ENCODE data around the gene DSP. TPM values are rescaled to one million over a fixed set of nuclear protein-coding genes. Genes with fewer than 3 reads are reported as not detected.

The DSP gene
- total and polyA plus RNA-seq, 4 donors: 25.0 to 74.7 (median 34.1) TPM

DNA sequence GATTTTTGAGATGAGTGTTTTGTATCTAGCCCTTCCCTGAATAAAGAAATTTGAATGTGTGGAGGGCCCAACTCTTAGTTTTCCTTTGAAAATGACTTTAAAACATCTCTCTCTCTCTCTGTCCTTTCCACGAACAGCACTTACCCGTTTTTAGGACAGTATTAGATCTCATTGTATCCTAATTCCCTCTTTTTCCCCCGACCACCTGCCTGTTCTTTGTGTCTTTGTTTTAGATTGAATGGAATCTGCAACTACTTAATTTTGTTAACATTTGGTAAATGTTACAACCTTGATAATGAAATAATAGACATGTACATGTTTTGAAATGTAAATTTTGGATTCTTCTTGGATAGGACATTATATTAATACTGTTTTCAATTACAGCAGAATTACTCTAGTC lies 3.1 kb downstream of the DSP start:
- Histone ChIP-seq H3K4me3 (ENCODE audit: low read depth in 1 of 3, low read length in 3 of 3) (peak overlapping the region in 1 of 3 donors; percentile 93), H3K9ac (ENCODE audit: low read depth in 1 of 2, low read length in 2 of 2) (peak overlapping the region; percentile 56 to 94), H3K9me3 (ENCODE audit: control insufficient read depth in 4 of 4, low read length in 3 of 4) (no peaks in the 10 kb centered on the region), H3K27me3 (ENCODE audit: control insufficient read depth in 4 of 4, insufficient read depth in 4 of 4, low read length in 3 of 4) (no peaks in the 10 kb centered on the region), H3K36me3 (ENCODE audit: control insufficient read depth in 4 of 4, insufficient read depth in 3 of 4, low read depth in 1 of 4, low read length in 3 of 4) (no peaks in the 10 kb centered on the region), H3K27ac (ENCODE audit: low read depth in 1 of 2, low read length in 2 of 2) (peak overlapping the region; percentile 80 to 95), H3K4me1 (ENCODE audit: control insufficient read depth in 4 of 4, insufficient read depth in 4 of 4, low read length in 3 of 4) (peaks cover 7 to 55% (median 29%) of the 10 kb centered on the region in 4 donors)
- DNase-seq (ENCODE audit: low spot score): no peak
- 41% methylated on average over 3 of the region's 3 CpGs for WGBS
- TF ChIP-seq, protein P1, sequence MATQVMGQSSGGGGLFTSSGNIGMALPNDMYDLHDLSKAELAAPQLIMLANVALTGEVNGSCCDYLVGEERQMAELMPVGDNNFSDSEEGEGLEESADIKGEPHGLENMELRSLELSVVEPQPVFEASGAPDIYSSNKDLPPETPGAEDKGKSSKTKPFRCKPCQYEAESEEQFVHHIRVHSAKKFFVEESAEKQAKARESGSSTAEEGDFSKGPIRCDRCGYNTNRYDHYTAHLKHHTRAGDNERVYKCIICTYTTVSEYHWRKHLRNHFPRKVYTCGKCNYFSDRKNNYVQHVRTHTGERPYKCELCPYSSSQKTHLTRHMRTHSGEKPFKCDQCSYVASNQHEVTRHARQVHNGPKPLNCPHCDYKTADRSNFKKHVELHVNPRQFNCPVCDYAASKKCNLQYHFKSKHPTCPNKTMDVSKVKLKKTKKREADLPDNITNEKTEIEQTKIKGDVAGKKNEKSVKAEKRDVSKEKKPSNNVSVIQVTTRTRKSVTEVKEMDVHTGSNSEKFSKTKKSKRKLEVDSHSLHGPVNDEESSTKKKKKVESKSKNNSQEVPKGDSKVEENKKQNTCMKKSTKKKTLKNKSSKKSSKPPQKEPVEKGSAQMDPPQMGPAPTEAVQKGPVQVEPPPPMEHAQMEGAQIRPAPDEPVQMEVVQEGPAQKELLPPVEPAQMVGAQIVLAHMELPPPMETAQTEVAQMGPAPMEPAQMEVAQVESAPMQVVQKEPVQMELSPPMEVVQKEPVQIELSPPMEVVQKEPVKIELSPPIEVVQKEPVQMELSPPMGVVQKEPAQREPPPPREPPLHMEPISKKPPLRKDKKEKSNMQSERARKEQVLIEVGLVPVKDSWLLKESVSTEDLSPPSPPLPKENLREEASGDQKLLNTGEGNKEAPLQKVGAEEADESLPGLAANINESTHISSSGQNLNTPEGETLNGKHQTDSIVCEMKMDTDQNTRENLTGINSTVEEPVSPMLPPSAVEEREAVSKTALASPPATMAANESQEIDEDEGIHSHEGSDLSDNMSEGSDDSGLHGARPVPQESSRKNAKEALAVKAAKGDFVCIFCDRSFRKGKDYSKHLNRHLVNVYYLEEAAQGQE (IDR thresholded peaks at IDR 0.05): no peak
- TF ChIP-seq NR2F2 (IDR thresholded peaks at IDR 0.05) (no peak), HNF4G (IDR thresholded peaks at IDR 0.05) (no peak), JUND (IDR thresholded peaks at IDR 0.05) (no peak), EGR1 (IDR thresholded peaks at IDR 0.05; ENCODE audit: low read depth in 2 of 2) (no peak), ZBTB33 (IDR thresholded peaks at IDR 0.05) (no peak), RXRA (IDR thresholded peaks at IDR 0.05) (no peak), FOXA1 (IDR thresholded peaks at IDR 0.05) (no peak), GABPA (IDR thresholded peaks at IDR 0.05 in 1 of 2, conservative IDR thresholded peaks at IDR 0.05 in 1 of 2) (no peak)
- TF ChIP-seq, protein P2, sequence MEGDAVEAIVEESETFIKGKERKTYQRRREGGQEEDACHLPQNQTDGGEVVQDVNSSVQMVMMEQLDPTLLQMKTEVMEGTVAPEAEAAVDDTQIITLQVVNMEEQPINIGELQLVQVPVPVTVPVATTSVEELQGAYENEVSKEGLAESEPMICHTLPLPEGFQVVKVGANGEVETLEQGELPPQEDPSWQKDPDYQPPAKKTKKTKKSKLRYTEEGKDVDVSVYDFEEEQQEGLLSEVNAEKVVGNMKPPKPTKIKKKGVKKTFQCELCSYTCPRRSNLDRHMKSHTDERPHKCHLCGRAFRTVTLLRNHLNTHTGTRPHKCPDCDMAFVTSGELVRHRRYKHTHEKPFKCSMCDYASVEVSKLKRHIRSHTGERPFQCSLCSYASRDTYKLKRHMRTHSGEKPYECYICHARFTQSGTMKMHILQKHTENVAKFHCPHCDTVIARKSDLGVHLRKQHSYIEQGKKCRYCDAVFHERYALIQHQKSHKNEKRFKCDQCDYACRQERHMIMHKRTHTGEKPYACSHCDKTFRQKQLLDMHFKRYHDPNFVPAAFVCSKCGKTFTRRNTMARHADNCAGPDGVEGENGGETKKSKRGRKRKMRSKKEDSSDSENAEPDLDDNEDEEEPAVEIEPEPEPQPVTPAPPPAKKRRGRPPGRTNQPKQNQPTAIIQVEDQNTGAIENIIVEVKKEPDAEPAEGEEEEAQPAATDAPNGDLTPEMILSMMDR (IDR thresholded peaks at IDR 0.05; ENCODE audit: low read depth, low read length, missing input control): no peak
- TF ChIP-seq, protein P3, sequence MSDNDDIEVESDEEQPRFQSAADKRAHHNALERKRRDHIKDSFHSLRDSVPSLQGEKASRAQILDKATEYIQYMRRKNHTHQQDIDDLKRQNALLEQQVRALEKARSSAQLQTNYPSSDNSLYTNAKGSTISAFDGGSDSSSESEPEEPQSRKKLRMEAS (IDR thresholded peaks at IDR 0.05): no peak

GRCh38 chr6:7545316-7546019 lies 4.0 kb downstream of the DSP start:
- H3K9ac ChIP-seq (ENCODE audit: low read depth in 1 of 2, low read length in 2 of 2): peak overlapping the region; percentile 42 to 94
- no peaks in the 10 kb centered on the region for H3K27me3 ChIP-seq (ENCODE audit: control insufficient read depth in 4 of 4, insufficient read depth in 4 of 4, low read length in 3 of 4)
- H3K4me3 ChIP-seq (ENCODE audit: low read depth in 1 of 3, low read length in 3 of 3): no peak overlapping the region
- peak overlapping the region; percentile 7 to 16 for H3K27ac ChIP-seq (ENCODE audit: low read depth in 1 of 2, low read length in 2 of 2)
- no peak for DNase-seq (ENCODE audit: low spot score)
- no peaks in the 10 kb centered on the region for H3K36me3 ChIP-seq (ENCODE audit: control insufficient read depth in 4 of 4, insufficient read depth in 3 of 4, low read depth in 1 of 4, low read length in 3 of 4)
- peaks cover 10 to 63% (median 31%) of the 10 kb centered on the region in 4 donors for H3K4me1 ChIP-seq (ENCODE audit: control insufficient read depth in 4 of 4, insufficient read depth in 4 of 4, low read length in 3 of 4)
- WGBS: 90% methylated on average over 12 of the region's 12 CpGs
- H3K9me3 ChIP-seq (ENCODE audit: control insufficient read depth in 4 of 4, low read length in 3 of 4): no peaks in the 10 kb centered on the region
- no peak for TF ChIP-seq ZBTB33 (IDR thresholded peaks at IDR 0.05)
- TF ChIP-seq EGR1 (IDR thresholded peaks at IDR 0.05; ENCODE audit: low read depth in 2 of 2): no peak
- TF ChIP-seq, protein P2 (IDR thresholded peaks at IDR 0.05; ENCODE audit: low read depth, low read length, missing input control): no peak
- TF ChIP-seq HNF4A (conservative IDR thresholded peaks at IDR 0.05): no peak
- no peak for TF ChIP-seq NR2F2 (IDR thresholded peaks at IDR 0.05)
- TF ChIP-seq, protein P1 (IDR thresholded peaks at IDR 0.05): no peak
- no peak for TF ChIP-seq RAD21 (IDR thresholded peaks at IDR 0.05)
- no peak for TF ChIP-seq YY1 (IDR thresholded peaks at IDR 0.05)

All from liver (tissue), 9 donors.